ENCODE results near the gene NDST4.
"Not testable (repeated sequence)": the region's sequence is repeated elsewhere in the genome, so short reads cannot be mapped to it uniquely, and the experiment has no call there.

NDST4 gene

GRCh38 chr4:115053313-115053712 is 60.1 kb downstream of the NDST4 start:
- no peak for DNase-seq

DNA sequence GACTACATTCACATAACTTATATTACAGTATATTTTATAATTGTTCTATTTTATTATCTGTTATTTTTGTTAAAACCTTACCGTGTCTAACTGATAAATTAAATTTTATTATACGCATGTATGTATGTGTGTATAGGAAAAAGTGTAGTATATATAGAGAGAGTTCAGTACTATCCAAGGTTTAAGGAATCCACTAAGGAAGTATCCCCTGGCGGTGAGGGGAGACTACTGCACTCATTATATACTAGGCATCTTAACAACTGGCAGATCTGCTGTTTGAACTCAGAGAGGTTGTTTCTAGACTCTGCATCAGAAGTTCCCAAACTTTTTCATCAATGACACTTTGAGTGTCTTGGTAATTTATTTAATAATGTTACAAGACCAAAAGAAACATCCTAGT is 70.9 kb downstream of the NDST4 start:
- DNase-seq, result no peak

DNA sequence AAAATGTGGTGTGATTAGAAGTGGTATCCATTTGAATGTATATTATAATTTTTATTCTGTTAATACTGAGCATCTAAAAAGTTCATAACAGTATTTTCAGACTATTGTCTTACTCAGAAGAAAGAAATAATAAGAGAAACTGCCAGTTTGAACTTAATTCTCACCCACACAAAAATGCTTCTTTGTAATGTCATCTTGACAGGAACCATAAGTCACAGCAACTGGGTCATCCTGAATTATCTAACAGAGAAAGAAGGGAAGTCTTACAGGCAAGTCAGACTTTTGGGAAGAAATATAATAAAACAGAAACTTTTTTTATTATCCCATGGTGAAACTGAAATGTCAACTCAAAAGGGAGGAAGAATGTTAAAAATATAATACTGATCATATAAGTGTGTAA is 83.1 kb downstream of the NDST4 start:
- no peak for DNase-seq

DNA sequence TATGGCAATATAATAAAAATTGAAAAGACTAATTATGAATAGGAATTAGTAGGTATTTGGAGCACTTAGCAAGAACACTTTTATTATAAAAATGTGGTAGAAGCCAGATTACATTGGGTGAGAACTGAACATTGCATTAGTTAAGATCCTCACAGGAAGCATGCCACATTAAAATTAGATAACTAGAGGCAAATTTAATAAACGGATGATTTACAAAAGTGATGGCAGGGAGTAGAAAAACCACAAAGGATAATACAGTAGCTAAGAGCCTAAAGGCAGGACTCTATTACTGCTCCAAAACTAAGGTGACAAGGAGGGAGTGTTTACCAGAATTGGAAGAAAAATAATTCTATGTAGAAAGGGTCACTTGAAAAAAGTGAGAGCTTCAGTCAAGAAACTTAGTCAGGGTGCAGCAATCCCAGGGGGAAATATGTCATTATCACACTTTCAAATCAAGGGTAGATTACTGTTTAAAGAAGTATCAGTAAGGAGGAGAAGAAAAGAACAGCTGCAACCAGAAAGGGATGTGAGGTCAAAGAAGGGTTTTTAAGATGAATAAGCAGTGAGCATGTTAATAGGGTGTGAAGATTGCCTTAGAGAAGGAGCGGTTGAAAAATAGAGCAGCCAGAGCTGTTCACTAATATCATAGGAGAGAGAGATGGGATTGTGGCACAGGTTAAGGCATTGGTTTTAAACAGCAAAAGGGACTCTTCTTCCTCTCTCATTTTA is 84.6 kb downstream of the NDST4 start:
- no peak for DNase-seq

- DNase-seq, result no peak
Measured at GRCh38 chr4:114999880-115000279, 113.5 kb downstream of the NDST4 start.

- no peak for DNase-seq
Measured at GRCh38 chr4:114998316-114998715, 115.1 kb downstream of the NDST4 start.

DNA sequence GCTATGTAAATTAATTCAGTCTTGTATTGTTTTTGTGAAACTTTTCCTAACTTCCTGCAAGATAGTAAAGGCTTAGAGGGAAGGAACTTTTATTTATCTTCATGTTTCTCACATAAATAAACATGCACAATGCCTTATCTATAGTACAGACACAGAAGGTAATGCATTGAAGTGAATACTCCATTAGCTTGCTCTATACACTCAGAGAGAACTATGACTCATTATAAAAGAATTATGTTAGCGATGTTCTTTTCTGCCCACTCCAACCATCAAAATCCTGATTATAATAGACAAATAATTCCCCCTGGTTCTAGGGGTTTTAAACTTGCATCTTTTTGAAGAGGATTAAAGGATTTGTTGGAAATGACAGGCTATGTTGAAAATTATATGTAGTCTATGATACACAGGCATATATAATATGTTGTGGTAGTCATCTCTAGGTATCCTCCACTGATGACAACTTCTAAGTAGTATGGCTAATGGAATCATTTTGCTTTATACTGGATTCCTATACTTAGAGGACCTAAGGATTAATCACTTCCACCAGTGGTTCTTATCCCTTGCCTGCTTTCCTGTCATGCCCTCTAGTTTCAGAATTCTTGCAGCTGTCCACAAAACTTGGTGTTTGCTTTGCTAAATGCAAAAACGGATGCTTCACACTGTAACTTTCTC is 115.7 kb downstream of the NDST4 start:
- no peak for DNase-seq

- no peak for DNase-seq
Measured at GRCh38 chr4:114986133-114986532, 127.3 kb downstream of the NDST4 start.

DNA sequence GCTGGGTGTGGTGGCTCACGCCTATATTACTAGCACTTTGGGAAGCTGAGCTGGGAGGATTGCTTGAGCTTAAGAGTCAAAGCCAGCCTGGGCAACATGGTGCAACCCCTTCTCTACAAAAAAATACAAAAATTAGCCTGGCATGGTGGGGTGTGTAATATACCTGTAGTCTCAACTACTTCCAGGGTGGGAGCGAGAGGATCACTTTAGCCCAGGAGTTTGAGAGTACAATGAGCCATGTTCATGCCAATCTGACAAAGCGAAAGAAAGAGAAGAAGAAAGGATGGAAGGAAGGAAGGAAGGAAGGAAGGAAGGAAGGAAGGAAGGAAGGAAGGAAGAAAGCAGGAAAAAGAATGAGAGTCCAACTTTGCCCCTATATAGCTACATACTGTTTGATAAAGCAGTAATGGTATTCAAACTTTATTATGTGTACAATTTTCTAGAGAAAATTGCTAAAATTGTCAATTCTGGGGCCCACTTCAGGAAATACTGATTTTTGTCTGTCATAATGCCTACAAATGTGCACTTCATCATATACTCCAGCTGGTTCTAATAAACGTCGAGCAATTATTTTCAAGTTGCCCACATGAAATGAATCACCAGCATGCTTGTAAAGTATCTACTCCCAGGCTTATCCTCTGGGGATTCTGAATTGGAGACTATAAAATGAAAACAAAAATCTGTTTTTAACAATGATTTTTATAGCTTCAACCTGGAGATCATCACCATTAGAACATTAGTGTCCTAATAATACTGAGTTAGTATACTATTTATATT is 132.3 kb downstream of the NDST4 start:
- no peak for DNase-seq

- not testable (repeated sequence) for DNase-seq
Measured at GRCh38 chr4:114980399-114980798, 133.0 kb downstream of the NDST4 start.

DNA sequence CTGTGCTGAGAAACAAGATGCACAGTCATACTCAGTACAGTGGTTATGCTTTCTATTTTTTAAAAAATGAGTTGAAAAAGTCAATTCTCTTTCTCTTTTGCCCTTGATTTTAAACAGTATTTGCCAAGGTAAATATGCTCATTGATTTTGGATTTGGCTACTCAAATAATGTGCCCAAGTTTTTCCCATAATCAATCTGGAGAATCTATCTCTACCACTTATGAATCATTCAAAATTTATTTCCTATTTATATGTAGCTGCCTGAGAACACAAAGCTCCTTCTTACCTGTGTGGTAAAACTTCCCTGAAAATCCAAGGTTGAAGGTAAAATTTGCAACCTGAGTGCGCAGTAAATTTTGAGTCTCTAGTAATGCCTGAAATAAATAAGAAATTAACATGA is 136.5 kb downstream of the NDST4 start:
- DNase-seq, result no peak

GRCh38 chr4:114964026-114964425 is 149.4 kb downstream of the NDST4 start:
- DNase-seq, result no peak

GRCh38 chr4:114945616-114946015 is 167.8 kb downstream of the NDST4 start:
- DNase-seq, result no peak

DNA sequence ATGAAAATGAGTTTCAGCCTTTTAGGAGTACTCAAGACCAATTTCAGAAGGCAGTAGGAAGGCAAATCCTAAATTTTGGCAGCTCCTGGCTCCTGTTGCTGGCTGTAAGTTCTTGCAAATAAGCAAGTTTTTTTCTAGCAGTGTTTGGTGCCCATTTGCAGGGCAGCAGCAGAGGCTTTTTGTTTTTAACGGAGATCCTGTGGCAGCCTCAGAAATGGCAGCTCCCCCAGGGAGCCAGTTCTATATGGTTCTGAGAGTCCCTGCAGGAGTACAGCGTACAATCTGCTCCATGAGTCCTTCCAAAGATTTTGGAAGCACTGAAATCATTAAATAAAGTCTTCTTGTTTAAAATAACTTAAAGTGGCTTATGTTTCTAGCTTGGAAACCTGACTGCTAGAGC is 171.9 kb downstream of the NDST4 start:
- no peak for DNase-seq

- no peak for DNase-seq
Measured at GRCh38 chr4:114927881-114928280, 185.5 kb downstream of the NDST4 start.

DNA sequence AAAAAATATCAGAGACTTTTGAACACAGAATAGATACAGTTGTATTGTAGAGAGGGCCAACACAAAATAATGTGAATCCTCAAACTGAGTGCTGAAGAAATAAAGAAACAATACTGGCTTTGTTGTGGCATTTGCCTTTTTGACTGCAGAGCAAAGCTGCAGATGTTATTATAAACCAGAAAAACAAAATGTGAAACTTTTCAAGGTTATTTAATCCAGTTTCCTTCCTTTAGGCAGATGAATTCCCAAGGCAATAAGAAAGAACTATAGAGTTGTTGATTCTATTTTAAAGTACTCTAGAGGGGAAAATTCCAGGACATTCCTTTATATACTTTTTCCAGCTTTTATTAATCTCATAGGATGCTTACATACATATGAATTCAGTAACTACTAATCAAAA is 186.8 kb downstream of the NDST4 start:
- no peak for DNase-seq

DNA sequence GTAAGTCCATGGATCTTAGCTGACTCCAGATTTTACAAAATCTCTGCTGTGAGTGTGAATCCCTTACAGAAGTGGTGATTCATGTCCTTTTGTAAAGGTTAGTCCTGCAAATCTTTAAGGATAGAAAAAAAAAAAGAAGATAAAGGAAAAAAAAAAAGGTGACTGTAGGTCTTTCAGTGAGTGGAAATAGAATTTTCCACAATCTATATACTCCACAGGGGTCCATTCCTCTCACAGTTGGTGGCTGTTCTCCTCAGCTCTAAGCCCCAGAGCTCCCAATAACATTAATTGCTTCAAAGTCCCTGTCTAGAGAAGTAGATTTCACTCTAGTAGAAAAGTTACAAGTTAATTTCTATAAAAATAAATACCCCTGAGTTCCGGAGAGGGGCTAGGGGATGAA is 189.1 kb downstream of the NDST4 start:
- DNase-seq, result no peak

DNA sequence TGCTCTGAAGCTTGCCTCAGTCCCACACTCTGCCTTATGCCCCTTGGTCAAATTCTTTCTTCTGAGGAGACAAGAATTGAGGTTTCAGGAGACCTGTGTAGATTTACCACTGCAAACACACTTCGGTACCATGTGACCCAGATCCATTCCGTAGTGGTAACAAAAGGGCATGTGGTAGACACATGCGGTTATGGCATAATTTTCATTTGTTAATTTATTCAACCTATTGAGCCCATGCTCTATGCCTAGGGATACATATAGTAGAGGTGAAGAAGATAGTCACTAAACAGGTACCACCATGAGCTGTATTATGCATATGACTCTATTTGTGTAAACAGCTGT is 190.9 kb downstream of the NDST4 start:
- no peak for DNase-seq

- no peak for DNase-seq
Measured at GRCh38 chr4:114921790-114922591, 191.4 kb downstream of the NDST4 start.

GRCh38 chr4:114921191-114921590 is 192.2 kb downstream of the NDST4 start:
- no peak for DNase-seq

DNA sequence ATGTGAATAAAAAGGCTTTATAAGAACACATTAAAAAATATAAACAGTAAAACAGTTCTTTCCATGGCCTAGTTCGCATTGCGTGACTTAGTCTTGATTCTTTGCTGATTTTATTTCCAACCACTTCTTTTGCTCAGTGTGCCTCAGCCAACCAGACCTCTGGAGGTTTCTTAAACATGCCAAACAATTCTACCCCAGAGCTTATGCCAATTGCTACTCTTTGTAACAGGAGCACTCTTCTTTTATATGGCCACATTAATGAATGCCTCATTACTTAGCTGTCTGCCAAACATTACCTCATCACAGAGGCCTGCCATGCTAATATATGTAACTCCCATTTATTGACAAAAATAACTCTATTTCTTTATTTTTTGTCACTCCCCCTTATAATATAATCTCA is 202.3 kb downstream of the NDST4 start:
- no peak for DNase-seq

DNA sequence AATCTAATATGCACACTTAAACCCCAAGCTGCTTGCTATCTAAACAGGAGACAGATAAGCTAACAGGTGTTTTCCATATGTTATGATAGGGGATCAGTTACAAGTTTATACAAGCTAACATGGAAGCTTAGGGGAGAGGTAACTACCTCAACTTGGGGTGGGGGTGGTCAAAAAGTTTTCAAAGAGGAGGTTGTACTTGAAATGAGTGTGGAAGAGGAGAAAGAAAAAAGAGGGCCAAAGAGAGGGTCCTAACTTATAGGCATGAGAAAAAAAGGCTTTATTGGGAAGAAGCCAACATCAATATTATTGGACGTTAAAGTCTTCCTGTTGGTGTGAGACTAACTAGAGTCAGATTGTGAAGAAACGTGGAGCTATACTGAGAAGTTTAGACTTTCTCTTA is 205.9 kb downstream of the NDST4 start:
- DNase-seq, result no peak

GRCh38 chr4:114905017-114905416 is 208.4 kb downstream of the NDST4 start:
- no peak for DNase-seq
